ENCODE data around the gene LHB.

- TF ChIP-seq EZH2 (IDR thresholded peaks at IDR 0.05; ENCODE audit: low read depth): no peak
- TF ChIP-seq, protein P1, sequence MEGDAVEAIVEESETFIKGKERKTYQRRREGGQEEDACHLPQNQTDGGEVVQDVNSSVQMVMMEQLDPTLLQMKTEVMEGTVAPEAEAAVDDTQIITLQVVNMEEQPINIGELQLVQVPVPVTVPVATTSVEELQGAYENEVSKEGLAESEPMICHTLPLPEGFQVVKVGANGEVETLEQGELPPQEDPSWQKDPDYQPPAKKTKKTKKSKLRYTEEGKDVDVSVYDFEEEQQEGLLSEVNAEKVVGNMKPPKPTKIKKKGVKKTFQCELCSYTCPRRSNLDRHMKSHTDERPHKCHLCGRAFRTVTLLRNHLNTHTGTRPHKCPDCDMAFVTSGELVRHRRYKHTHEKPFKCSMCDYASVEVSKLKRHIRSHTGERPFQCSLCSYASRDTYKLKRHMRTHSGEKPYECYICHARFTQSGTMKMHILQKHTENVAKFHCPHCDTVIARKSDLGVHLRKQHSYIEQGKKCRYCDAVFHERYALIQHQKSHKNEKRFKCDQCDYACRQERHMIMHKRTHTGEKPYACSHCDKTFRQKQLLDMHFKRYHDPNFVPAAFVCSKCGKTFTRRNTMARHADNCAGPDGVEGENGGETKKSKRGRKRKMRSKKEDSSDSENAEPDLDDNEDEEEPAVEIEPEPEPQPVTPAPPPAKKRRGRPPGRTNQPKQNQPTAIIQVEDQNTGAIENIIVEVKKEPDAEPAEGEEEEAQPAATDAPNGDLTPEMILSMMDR (conservative IDR thresholded peaks at IDR 0.05): no peak
Observed at GRCh38 chr19:48968813-48969218, 48.1 kb downstream of the LHB start.

All from PC-9 (cell line).